NCI-H1436 (cell line): Measurements from ENCODE around the gene PUM2.

ENCODE experiments used
- DNase-seq: peaks from one replicate; lab custom pipeline; 2025; lab: John Stamatoyannopoulos, UW

Gene PUM2

GRCh38 chr2:20216130-20217025 lies 134.3 kb downstream of the PUM2 start:
- no peak for DNase-seq

- no peak for DNase-seq
Measured at GRCh38 chr2:20215183-20216040, 135.2 kb downstream of the PUM2 start.

- no peak for DNase-seq
Measured at GRCh38 chr2:20214566-20215182, 136.0 kb downstream of the PUM2 start.

- DNase-seq, result peak; percentile 65
Measured at GRCh38 chr2:20213651-20214565, 136.7 kb downstream of the PUM2 start.

- no peak for DNase-seq
Measured at GRCh38 chr2:20212871-20213503, 137.7 kb downstream of the PUM2 start.

- no peak for DNase-seq
Measured at GRCh38 chr2:20212459-20212870, 138.2 kb downstream of the PUM2 start.

GRCh38 chr2:20211860-20212458 lies 138.7 kb downstream of the PUM2 start:
- DNase-seq, result no peak

- DNase-seq, result no peak
Measured at GRCh38 chr2:20211420-20211819, 139.2 kb downstream of the PUM2 start.

GRCh38 chr2:20210462-20210861 lies 140.2 kb downstream of the PUM2 start:
- no peak for DNase-seq

GRCh38 chr2:20209373-20210109 lies 141.1 kb downstream of the PUM2 start:
- no peak for DNase-seq

GRCh38 chr2:20208476-20208859 lies 142.2 kb downstream of the PUM2 start:
- no peak for DNase-seq

GRCh38 chr2:20207051-20207450 lies 143.6 kb downstream of the PUM2 start:
- no peak for DNase-seq

- no peak for DNase-seq
Measured at GRCh38 chr2:20205915-20206524, 144.6 kb downstream of the PUM2 start.

- DNase-seq, result no peak
Measured at GRCh38 chr2:20205069-20205468, 145.6 kb downstream of the PUM2 start.

- DNase-seq, result no peak
Measured at GRCh38 chr2:20203521-20204225, 147.0 kb downstream of the PUM2 start.

- DNase-seq, result no peak
Measured at GRCh38 chr2:20203072-20203471, 147.6 kb downstream of the PUM2 start.

- DNase-seq, result no peak
Measured at GRCh38 chr2:20201671-20202070, 149.0 kb downstream of the PUM2 start.

- DNase-seq, result no peak
Measured at GRCh38 chr2:20200697-20201555, 149.7 kb downstream of the PUM2 start.
